OCI-LY7 (cell line): ENCODE data around the gene HSP90AB1.

Source experiments
- CTCF ChIP-seq: fragments of 200-600 bp; sonication (generic); conservative IDR thresholded peaks from 2 replicates; pipeline ENCODE4 v1.5.1; 2014; ENCODE audit warnings: mild to moderate bottlenecking, antibody characterized with exemption, low read length, moderate library complexity, mixed read lengths
- EZH2phosphoT487 ChIP-seq: fragments of 200-600 bp; sonication (generic); IDR thresholded peaks from 2 replicates; pipeline ENCODE4 v1.6.1; 2018; ENCODE audit warnings: low read depth, borderline replicate concordance, mild to moderate bottlenecking, mixed run types, antibody characterized with exemption, low read length, moderate library complexity, mixed read lengths

GRCh38 chr6:44235269-44235668 is 11.6 kb upstream of the HSP90AB1 start:
- TF ChIP-seq CTCF (no peak), EZH2phosphoT487 (no peak)
